ENCODE measurements around the gene GLRX3.

GRCh38 chr10:130201043-130201380 lies 64.8 kb downstream of the GLRX3 start:
- TF ChIP-seq CTCF (IDR thresholded peaks at IDR 0.05): no peak
- no peak for TF ChIP-seq POLR2A (IDR thresholded peaks at IDR 0.05)
